ENCODE results near the gene CDR2. TPM values are rescaled to one million over a fixed set of nuclear protein-coding genes. Genes with fewer than 3 reads are reported as not detected.
"Not testable (repeated sequence)": the region's sequence is repeated elsewhere in the genome, so short reads cannot be mapped to it uniquely, and the experiment has no call there.

CDR2 gene
- total RNA-seq, 3 donors from 2014 or later, result 29.0 to 37.5 (median 35.1) TPM

DNA sequence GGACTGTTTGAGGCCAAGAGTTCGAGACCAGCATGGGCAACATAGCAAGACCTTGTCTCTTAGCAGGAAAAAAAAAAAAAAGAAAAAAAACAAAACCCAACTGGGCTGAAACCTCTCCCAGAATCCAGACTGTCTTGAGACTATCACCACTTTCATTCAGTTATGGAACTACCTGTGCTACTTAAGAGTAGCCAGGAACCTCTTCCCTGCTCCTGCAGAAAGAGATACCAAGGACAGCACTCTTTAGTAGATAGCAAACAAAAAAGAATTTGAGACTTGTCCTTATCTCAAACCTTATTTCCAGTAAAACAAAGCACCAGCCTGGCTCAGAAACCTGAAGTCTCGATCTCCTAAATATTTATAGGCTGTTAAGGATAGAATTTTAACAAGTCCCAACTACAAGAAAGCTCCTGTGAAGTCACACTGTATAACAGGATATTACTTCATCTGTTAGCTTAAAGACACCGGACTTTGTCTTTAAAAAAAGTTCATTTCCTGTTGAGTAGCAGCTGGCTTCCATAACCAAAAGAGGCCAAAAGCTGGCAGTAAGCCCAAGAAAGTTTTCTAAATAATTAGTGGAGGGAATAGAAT is 5.1 kb downstream of the CDR2 start:
- Mint-ChIP-seq H3K4me1 (ENCODE audit: low read depth) (peaks cover 84% of the 10 kb centered on the region), H3K36me3 (ENCODE audit: insufficient read depth) (peaks cover 16% of the 10 kb centered on the region), H3K9me3 (no peaks in the 10 kb centered on the region), H3K4me3 (peak overlapping the region; percentile 26), H3K27me3 (ENCODE audit: low read depth) (no peaks in the 10 kb centered on the region)
- no peak for ATAC-seq
- no peak for DNase-seq

DNA sequence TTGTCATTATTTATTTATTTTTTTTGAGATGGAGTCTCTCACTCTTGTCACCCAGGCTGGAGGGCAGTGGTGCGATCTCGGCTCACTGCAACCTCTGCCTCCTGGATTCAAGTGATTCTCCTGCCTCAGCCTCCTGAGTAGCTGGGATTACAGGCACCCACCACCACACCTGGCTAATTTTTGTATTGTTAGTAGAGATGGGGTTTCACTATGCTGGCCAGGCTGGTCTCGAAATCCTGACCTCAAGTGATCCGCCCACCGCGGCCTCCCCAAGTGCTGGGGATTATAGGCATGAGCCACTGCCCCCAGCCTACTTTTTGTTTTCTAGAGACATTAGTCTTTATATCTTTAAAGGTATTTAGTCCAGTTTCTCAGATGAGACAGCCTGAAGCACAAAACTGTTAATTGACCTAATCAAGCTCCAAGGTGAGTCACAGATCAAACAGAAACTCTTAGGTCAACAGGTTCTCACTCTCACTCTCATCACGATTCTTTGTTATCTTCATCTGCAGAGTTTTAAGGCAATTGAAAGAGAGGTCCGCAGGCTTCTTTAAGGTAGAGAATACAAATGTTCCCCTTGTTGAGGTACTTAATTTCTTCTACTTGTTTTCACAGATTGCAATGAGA is 6.1 kb downstream of the CDR2 start:
- Mint-ChIP-seq H3K4me1 (ENCODE audit: low read depth) (peaks cover 90% of the 10 kb centered on the region), H3K36me3 (ENCODE audit: insufficient read depth) (peaks cover 23% of the 10 kb centered on the region), H3K4me3 (peak overlapping the region; percentile 28)
- H3K9me3 Mint-ChIP-seq; ATAC-seq; H3K27me3 Mint-ChIP-seq (ENCODE audit: low read depth); DNase-seq: not testable (repeated sequence)

DNA sequence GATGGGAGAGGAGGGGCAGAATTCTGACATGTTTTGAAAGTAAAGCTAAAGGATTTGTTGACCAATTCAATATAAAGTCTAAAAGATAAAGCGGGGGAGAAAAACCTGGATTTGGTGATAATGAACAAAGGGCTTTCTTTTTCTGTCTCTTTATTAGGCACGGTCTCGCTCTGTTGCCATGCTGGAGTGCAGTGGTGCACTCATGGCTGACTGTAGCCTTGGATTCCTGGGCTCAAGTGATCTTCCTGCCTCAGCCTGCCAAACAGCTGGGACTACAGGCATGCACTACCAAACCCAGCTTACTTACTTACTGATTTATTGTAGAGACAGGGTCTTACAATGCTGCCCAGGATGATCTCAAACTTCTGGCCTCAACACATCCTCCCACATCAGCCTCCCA is 7.5 kb downstream of the CDR2 start:
- DNase-seq, result no peak
- no peaks in the 10 kb centered on the region for H3K9me3 Mint-ChIP-seq
- peaks cover 35% of the 10 kb centered on the region for H3K36me3 Mint-ChIP-seq (ENCODE audit: insufficient read depth)
- no peak for ATAC-seq
- peaks cover 87% of the 10 kb centered on the region for H3K4me1 Mint-ChIP-seq (ENCODE audit: low read depth)
- H3K27me3 Mint-ChIP-seq (ENCODE audit: low read depth), result no peaks in the 10 kb centered on the region
- peak overlapping the region; percentile 9 for H3K4me3 Mint-ChIP-seq

DNA sequence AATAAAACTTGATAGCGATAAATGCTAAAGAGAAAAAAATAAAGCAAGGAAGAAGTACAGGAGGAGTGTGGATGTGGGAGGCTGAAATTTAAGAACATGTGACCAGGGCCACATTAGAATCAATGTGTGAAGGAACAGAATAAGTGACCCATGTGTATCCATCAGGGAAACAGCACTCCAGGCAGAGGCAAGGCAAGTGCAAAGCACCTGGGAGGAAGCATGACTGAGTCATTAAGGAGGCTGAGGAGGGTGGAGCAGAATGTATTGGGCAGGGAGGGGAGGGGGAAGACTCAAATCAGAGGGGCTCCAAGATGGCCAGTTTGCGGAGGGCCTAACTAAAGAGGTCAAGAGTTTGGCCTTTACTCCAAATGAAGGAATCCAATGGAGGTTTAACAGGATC is 8.0 kb downstream of the CDR2 start:
- Mint-ChIP-seq H3K27me3 (ENCODE audit: low read depth) (no peaks in the 10 kb centered on the region), H3K9me3 (no peaks in the 10 kb centered on the region), H3K4me1 (ENCODE audit: low read depth) (peaks cover 84% of the 10 kb centered on the region), H3K4me3 (no peak overlapping the region), H3K36me3 (ENCODE audit: insufficient read depth) (peaks cover 37% of the 10 kb centered on the region)
- ATAC-seq (no peak), DNase-seq (no peak)

DNA sequence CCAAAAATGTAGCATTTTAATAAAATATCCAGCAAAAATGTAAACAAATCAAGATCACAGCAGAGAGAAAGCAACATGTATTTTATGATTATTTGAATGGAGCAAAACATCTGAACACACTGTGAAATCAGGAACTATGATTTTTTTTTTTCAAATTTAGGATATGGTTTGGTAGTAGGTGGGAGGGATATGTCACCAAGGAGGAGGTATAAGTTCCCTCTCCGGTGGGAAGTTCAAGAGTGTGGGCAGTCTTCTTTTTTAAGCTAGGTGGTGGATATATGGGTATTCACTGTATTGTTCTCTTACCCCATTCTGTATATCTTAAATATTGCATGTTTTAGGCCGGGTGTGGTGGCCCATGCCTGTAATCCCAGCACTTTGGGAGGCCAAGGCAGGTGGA is 10.2 kb downstream of the CDR2 start:
- H3K4me3 Mint-ChIP-seq, result no peak overlapping the region
- no peaks in the 10 kb centered on the region for H3K9me3 Mint-ChIP-seq
- peaks cover 80% of the 10 kb centered on the region for H3K4me1 Mint-ChIP-seq (ENCODE audit: low read depth)
- ATAC-seq (no peak), DNase-seq (no peak)
- H3K27me3 Mint-ChIP-seq (ENCODE audit: low read depth), result no peaks in the 10 kb centered on the region
- peaks cover 41% of the 10 kb centered on the region for H3K36me3 Mint-ChIP-seq (ENCODE audit: insufficient read depth)

DNA sequence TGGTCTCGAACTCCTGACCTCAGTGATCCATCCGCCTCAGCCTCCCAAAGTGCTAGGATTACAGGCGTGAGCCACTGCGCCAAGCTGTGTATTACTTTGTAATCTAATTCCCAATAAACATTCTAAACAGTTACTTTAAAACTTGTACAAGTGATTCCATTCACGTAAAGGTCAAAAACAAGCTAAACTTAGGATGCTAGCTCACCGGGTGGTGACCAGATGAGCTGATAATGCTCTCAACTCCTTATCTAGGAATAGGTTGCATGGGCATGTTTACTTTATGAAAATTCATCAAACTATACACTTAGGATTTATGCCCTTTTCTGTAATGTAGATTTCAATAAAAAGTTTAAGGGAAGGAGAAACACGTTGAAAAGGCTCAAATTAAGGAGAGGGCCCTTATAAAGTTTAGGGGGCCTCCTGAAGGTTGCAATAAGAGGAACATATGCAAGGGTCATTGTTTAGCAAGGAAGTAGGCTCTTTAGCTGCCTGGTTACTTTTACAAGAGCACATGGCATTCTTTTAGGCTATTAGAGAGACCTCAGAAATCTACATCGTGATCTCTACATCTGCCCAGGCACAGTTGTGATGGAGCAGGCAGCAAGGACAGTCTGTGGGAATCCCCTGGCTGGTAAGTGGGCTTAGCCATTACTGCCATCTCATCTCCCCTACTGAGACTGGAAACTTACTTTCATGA is 13.3 kb downstream of the CDR2 start:
- no peaks in the 10 kb centered on the region for H3K9me3 Mint-ChIP-seq
- H3K27me3 Mint-ChIP-seq (ENCODE audit: low read depth), result no peaks in the 10 kb centered on the region
- H3K36me3 Mint-ChIP-seq (ENCODE audit: insufficient read depth), result peaks cover 39% of the 10 kb centered on the region
- peaks cover 78% of the 10 kb centered on the region for H3K4me1 Mint-ChIP-seq (ENCODE audit: low read depth)
- ATAC-seq, result peak; percentile 51 to 66
- no peak overlapping the region for H3K4me3 Mint-ChIP-seq
- no peak for DNase-seq

DNA sequence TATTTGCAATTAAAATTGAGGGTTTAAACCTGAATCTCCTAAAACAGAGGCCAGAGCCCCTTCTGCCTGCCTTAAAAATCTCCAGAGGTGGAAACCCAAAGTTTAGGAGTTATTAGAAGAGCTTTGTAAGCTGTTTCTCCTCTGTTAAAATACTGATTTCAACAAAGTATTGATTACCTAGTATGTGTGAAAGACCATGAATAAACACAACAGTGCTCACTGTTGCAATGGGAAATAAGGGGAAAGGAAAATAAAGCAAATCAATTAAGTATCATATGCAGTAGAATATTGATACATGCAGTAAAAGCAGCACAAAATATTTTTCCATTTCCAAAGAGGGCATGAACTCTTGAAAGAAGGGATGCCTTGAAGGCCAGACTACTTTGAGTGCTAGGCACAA is 14.7 kb downstream of the CDR2 start:
- DNase-seq (no peak), ATAC-seq (no peak)
- Mint-ChIP-seq H3K27me3 (ENCODE audit: low read depth) (no peaks in the 10 kb centered on the region), H3K36me3 (ENCODE audit: insufficient read depth) (peaks cover 33% of the 10 kb centered on the region), H3K4me3 (no peak overlapping the region), H3K9me3 (no peaks in the 10 kb centered on the region), H3K4me1 (ENCODE audit: low read depth) (peaks cover 78% of the 10 kb centered on the region)

DNA sequence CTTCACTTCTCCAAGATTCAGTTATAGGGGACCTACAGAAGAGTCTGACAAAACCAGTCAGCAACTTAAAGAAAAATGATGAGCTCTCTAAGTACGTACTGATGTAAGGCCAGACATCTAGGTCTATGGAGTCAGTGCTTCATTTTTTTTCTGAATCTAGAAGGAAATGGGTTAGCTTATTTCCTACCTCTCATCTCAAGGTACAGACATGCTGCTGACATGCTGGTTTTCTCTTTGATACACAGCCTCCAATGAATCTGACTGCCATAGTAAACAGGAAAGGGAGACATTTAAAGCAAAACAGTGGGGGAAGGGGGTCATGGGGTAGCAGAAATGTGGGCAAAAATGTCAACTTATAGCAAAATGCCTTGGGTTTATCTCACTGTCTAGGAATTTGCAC is 16.4 kb downstream of the CDR2 start:
- no peak for DNase-seq
- H3K4me1 Mint-ChIP-seq (ENCODE audit: low read depth), result peaks cover 81% of the 10 kb centered on the region
- H3K36me3 Mint-ChIP-seq (ENCODE audit: insufficient read depth), result peaks cover 22% of the 10 kb centered on the region
- H3K4me3 Mint-ChIP-seq, result peak overlapping the region; percentile 11
- ATAC-seq, result no peak
- H3K27me3 Mint-ChIP-seq (ENCODE audit: low read depth), result no peaks in the 10 kb centered on the region
- H3K9me3 Mint-ChIP-seq, result no peaks in the 10 kb centered on the region

DNA sequence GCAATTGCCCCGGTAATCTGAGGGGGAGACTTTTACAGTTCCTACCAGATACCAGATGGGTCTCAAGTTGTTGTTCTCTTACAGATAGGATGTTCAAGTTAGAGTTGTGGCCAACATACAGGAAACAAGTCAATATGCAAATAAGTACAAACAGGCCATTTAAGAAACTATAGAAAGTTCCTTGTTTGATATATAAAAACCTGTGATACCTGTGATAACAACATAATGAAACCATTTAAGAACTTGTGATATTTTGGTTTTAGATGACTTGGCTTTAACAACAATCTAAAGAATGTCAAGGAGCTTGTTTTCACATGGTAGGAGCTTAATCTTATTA is 16.8 kb downstream of the CDR2 start:
- Mint-ChIP-seq H3K36me3 (ENCODE audit: insufficient read depth) (peaks cover 18% of the 10 kb centered on the region), H3K4me3 (peak overlapping the region; percentile 55), H3K9me3 (no peaks in the 10 kb centered on the region), H3K4me1 (ENCODE audit: low read depth) (peaks cover 80% of the 10 kb centered on the region), H3K27me3 (ENCODE audit: low read depth) (no peaks in the 10 kb centered on the region)
- DNase-seq (no peak), ATAC-seq (no peak)

DNA sequence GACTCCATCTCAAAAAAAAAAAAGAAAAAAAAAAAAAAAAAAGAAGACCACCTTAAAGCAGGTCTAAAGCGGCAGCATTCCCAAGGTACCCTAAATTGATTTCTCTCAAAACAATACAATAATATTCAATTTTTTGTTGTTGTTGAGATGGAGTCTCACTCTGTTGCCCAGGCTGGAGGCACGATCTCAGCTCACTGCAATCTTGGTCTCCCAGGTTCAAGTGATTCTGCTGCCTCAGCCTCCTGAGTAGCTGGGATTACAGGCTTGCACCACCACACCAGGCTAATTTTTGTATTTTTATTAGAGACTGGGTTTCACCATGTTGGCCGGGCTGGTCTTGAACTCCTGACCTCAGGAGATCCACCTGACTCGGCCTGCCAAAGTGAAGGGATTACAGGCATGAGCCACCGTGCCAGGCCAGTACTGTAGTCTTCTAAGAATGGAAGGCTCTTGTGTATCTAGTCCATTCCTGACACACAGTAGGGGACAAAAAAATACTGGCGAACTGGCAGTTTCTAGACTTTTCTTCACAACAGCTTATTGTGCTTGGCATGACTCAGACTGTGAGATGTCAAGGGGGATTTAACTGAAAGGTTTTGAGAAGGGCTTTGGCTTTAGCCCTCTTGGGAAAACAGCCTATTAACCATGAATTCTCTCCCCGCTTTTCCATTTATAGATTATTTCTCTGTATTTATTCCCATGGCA is 17.3 kb downstream of the CDR2 start:
- H3K4me3 Mint-ChIP-seq, result peak overlapping the region; percentile 55
- peak in 1 of 2 donors; percentile 7 for ATAC-seq
- DNase-seq, result no peak

DNA sequence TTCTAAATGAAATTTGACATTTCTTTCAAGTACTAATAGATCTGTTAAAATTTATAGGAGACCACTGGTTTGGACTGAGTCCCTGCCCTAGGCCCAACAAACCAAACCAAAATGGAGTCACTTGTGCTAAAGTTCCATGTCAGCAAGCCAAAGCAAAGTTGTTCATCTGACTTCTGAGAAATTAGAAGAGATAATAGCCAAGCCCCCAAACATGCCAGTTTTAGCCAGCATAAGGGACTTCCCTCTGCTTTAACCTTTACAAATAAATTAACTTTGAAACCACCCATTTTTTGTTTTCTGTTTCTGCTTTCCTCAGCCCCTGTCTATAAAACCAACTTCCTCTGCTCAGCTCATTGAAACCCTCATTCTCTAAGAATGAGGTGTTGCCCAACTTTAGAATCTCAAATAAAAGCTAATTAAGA is 18.9 kb downstream of the CDR2 start:
- H3K4me3 Mint-ChIP-seq, result no peak overlapping the region
- peaks cover 18% of the 10 kb centered on the region for H3K36me3 Mint-ChIP-seq (ENCODE audit: insufficient read depth)
- no peaks in the 10 kb centered on the region for H3K9me3 Mint-ChIP-seq
- DNase-seq, result no peak
- peaks cover 79% of the 10 kb centered on the region for H3K4me1 Mint-ChIP-seq (ENCODE audit: low read depth)
- peak; percentile 33 to 35 for ATAC-seq
- no peaks in the 10 kb centered on the region for H3K27me3 Mint-ChIP-seq (ENCODE audit: low read depth)

More for the DNA sequence above, 17.3 kb downstream of the CDR2 start:
- H3K9me3 Mint-ChIP-seq, result no peaks in the 10 kb centered on the region
- H3K4me1 Mint-ChIP-seq (ENCODE audit: low read depth), result peaks cover 80% of the 10 kb centered on the region
- H3K36me3 Mint-ChIP-seq (ENCODE audit: insufficient read depth), result peaks cover 14% of the 10 kb centered on the region
- H3K27me3 Mint-ChIP-seq (ENCODE audit: low read depth), result no peaks in the 10 kb centered on the region

DNA sequence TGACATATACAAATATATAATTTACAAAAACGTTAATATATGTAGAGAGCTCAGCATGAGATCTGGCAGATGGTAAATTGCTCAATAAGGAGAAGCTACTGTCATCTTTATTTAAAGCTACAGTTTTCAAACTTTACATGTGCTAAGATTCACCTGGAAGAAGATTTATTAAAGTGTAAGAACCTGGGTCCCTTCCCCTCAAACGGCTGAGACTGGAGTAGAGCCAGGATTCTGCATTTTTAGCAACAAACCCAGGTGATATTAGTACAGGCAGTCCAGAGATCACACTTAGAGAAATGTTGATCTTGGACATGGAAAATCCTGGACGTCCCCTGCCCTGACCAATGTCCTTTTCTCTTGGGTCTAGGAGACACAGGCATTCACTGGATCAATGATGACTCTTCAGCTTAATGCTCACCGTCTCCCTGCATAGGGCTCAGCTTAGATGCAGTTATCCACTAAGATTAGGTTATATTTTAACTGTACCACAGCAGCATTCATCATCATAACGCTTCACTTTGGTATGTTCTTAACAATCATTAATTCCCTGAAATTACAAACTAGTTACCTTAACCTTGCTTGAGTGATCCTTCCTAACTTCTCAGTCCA is 20.4 kb downstream of the CDR2 start:
- Mint-ChIP-seq H3K4me3 (no peak overlapping the region), H3K4me1 (ENCODE audit: low read depth) (peaks cover 67% of the 10 kb centered on the region), H3K9me3 (no peaks in the 10 kb centered on the region), H3K27me3 (ENCODE audit: low read depth) (no peaks in the 10 kb centered on the region), H3K36me3 (ENCODE audit: insufficient read depth) (peaks cover 28% of the 10 kb centered on the region)
- DNase-seq (no peak), ATAC-seq (no peak)

DNA sequence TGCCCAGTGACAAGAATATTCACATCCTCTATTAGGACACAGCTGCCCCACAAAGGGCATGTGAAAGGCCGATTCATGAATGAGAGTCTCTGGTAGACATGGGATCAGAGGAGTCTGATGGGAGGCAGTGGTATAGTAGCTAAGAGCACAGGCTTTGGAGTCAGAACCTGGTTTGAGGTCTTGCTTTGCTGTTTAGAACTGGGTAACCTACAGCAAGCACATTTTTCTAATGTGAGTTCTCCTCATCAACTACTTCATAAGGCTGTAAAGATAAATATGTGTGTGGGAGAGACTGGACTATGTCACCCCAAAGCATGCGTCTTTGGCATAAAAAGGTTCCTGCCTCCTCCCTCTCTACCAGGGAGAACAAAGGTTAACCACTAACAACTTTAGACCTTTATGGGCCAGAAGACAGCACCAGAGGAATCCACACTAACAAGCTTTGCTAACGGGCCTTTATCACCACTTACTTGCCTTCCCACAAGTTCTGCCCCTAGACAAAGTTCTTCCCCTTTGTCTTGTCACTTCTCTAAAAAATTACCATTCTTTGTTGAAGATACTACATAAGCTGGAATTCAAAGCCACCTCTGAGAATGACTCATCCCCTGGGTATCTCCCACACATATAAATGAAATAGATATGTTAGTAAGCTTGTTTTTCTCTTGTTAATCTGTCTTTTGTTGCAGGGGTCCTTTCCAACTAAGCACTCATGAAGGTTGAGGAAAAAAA is 21.1 kb downstream of the CDR2 start:
- peaks cover 60% of the 10 kb centered on the region for H3K4me1 Mint-ChIP-seq (ENCODE audit: low read depth)
- no peak overlapping the region for H3K4me3 Mint-ChIP-seq
- no peaks in the 10 kb centered on the region for H3K27me3 Mint-ChIP-seq (ENCODE audit: low read depth)
- DNase-seq (no peak), ATAC-seq (peak; percentile 83 to 88)
- no peaks in the 10 kb centered on the region for H3K9me3 Mint-ChIP-seq
- peaks cover 31% of the 10 kb centered on the region for H3K36me3 Mint-ChIP-seq (ENCODE audit: insufficient read depth)

DNA sequence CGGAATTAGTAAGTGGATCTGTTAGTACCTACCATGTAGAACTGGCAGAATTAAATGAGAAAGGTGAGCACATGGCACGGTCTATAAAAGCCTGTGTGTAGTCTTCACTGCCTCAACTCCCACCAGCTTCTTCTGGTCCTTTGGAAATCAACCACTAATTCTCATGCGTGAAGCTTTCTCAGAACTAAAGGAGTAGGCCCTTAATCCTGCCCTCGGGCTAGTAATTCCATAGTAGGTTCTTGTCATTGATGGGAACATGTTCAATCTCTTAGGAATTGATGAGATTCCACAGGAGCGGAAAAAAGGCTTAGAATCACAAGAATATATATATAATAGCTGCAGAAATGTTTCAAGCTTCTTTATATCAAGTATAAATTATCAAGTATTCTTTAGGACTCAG is 21.7 kb downstream of the CDR2 start:
- no peaks in the 10 kb centered on the region for H3K9me3 Mint-ChIP-seq
- H3K36me3 Mint-ChIP-seq (ENCODE audit: insufficient read depth), result peaks cover 31% of the 10 kb centered on the region
- no peak for ATAC-seq
- no peak overlapping the region for H3K4me3 Mint-ChIP-seq
- no peaks in the 10 kb centered on the region for H3K27me3 Mint-ChIP-seq (ENCODE audit: low read depth)
- peaks cover 54% of the 10 kb centered on the region for H3K4me1 Mint-ChIP-seq (ENCODE audit: low read depth)
- DNase-seq, result no peak
